Stimulated activated naive CD8-positive, alpha-beta T cell treated with anti-CD3 and anti-CD28 coated beads, Interleukin-15, amount 100 ng/mL, for 72 hours (primary cell): Measurements from ENCODE around the gene CYTH3.

Experiments
- ATAC-seq: fragments of 150-1000 bp; cut with Tn5 transposase; 2 replicates; pipeline ENCODE4 v1.10.0; 2021; ENCODE audit warnings: mild to moderate bottlenecking, moderate library complexity
- DNase-seq, 2 donors: peaks; one replicate each; pipeline ENCODE4 v3.0.0; 2021 to 2022
- H3K27ac Mint-ChIP-seq, 2 donors: one replicate each; pipeline ENCODE4 v1.8.0; 2022; ENCODE audit warnings: mild to moderate bottlenecking in 2 of 2, mixed read lengths in 2 of 2, moderate library complexity in 2 of 2
- H3K27me3 Mint-ChIP-seq: one replicate; pipeline ENCODE4 v1.8.0; 2022; ENCODE audit warnings: mixed read lengths
- H3K4me1 Mint-ChIP-seq: one replicate; pipeline ENCODE4 v1.8.0; 2022; ENCODE audit warnings: mild to moderate bottlenecking, mixed read lengths
- H3K4me3 Mint-ChIP-seq, 2 donors: one replicate each; pipeline ENCODE4 v1.8.0; 2022; ENCODE audit warnings: mild to moderate bottlenecking in 2 of 2, mixed read lengths in 2 of 2, moderate library complexity in 1 of 2
- H3K9me3 Mint-ChIP-seq, 2 donors: one replicate each; pipeline ENCODE4 v1.8.0; 2022; ENCODE audit warnings: mixed read lengths in 2 of 2

CYTH3 gene

DNA sequence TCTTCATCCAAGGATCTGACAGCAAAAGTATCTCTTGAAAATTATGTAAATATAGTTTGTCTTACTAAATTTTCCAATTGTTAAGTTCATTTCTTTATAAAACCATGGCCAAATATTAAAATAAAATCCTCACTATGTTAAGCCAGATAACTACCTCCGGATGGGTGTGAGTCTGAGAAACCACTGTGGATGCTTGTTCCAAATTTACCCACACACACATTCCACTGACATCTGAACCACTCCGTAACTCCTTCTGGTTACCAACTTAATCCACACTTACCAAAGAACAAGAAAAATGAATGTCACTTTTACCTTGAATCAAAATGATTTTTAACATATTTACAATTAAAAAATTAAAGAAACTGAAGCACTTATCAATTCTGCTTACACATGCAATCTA lies 19.7 kb downstream of the CYTH3 start:
- H3K4me1 Mint-ChIP-seq: peaks cover 37% of the 10 kb centered on the region
- DNase-seq: no peak
- ATAC-seq: no peak
- H3K9me3 Mint-ChIP-seq: no peaks in the 10 kb centered on the region
- peaks cover 47% of the 10 kb centered on the region for H3K27me3 Mint-ChIP-seq
- H3K4me3 Mint-ChIP-seq: no peak overlapping the region
- no peak overlapping the region for H3K27ac Mint-ChIP-seq

DNA sequence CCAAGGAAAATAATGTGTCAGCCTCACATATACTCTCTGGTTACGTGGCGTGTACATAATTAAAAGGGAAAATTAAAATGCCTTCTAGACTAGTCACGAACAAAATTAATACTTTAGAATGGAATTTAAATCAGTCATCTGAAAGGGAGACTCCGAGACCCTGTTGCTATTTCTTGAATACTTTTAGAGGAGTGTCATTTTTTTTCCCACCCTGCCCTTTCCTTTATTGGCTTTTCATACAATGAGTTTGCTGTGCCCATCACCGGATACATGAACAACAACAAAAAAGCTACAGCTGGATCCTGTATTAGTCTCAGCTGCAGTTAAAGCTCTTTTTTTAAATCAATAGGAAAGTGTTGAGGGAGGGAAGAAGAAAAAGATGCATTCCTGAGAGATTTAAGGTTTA lies 20.1 kb downstream of the CYTH3 start:
- Mint-ChIP-seq H3K9me3 (no peaks in the 10 kb centered on the region), H3K4me1 (peaks cover 33% of the 10 kb centered on the region), H3K4me3 (no peak overlapping the region), H3K27ac (no peak overlapping the region), H3K27me3 (peaks cover 50% of the 10 kb centered on the region)
- no peak for DNase-seq
- no peak for ATAC-seq

DNA sequence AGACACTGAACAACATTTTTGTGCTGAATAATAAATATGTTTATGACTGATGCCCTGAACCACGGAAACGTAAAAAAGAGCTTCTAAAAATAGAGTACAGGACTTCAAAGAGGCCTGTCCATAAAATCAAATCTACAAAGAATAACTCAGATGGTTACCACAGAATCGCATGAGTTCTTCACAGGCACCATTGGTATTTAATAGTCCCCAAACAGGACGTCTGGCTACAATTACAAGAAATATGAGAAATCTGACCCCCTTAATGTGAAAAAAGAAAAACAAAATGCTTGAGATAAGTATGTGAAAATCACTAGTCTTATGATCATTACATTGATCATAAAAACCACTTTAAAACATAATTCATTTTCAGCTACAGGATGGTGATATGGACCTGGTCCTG lies 20.8 kb downstream of the CYTH3 start:
- H3K9me3 Mint-ChIP-seq: no peaks in the 10 kb centered on the region
- peaks cover 55% of the 10 kb centered on the region for H3K27me3 Mint-ChIP-seq
- DNase-seq (no peak), ATAC-seq (no peak)
- H3K4me3 Mint-ChIP-seq: no peak overlapping the region
- no peak overlapping the region for H3K27ac Mint-ChIP-seq
- peaks cover 26% of the 10 kb centered on the region for H3K4me1 Mint-ChIP-seq

DNA sequence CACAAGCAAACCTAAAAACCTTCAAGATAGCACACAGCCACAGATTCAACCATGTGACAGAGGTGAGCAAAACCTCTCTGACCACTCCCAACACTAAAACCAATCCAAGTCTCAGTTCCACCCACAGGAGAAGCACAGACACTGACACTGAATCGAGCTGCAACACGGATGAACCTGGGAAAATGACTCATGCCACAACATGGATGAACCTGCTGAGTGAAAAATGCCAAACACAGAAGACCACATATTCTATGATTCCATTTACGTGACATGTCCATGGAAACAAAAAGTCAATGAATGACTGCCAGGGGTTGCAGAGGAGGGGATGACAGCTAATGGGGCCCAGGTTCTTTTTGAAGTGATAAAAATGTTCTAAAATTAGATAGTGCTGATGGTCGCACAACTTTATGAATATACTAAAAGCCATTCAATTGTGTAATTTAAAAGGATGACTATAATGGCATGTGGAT lies 22.0 kb downstream of the CYTH3 start:
- Mint-ChIP-seq H3K27me3 (peaks cover 54% of the 10 kb centered on the region), H3K4me3 (peak overlapping the region in 1 of 2 donors; percentile 15), H3K27ac (no peak overlapping the region), H3K9me3 (no peaks in the 10 kb centered on the region), H3K4me1 (peaks cover 14% of the 10 kb centered on the region)
- peak; percentile 10 to 66 for DNase-seq
- peak; percentile 97 for ATAC-seq

DNA sequence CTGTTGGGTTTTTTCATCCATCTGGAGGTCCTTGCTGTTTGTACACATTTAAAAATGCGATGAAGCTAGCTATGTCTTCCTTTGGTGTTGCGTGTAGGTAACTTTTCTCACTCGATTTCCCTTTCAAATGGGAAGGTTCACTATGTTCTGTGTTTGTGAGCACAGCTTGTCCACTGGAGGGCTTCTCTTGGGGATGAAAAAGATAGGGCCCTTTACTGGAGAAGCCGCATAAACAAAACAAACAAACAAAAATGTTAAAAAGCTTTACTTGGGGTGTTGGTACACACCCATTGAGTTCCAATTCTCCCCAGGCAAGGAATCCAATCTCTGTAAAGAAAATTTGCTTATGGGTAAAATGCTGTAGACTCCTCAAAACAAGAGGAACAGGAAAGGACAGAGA lies 23.4 kb downstream of the CYTH3 start:
- H3K27ac Mint-ChIP-seq: no peak overlapping the region
- no peaks in the 10 kb centered on the region for H3K9me3 Mint-ChIP-seq

DNA sequence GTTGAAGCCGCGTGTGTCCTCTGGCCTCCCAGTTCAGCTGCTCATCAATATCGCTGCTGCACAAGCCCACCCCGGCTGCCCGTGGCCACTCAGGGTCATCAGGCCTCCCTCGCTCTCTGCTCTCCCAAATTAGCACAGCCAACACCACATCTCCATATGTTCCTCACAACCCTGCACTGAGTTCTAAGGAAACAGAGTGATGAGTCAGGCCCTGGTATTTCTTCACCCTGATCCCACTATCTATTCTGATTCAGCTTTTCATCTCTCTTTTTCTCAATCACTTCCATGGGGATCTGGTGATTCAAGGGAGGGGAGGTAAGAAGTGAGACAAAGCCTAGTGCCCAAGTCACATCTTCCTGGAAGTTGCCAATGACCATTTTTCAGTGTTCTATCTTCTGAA lies 23.8 kb downstream of the CYTH3 start:
- H3K27me3 Mint-ChIP-seq: peaks cover 45% of the 10 kb centered on the region
- H3K4me1 Mint-ChIP-seq: peaks cover 10% of the 10 kb centered on the region
- no peak for ATAC-seq
- no peak for DNase-seq
- no peak overlapping the region for H3K27ac Mint-ChIP-seq
- H3K4me3 Mint-ChIP-seq: no peak overlapping the region
- no peaks in the 10 kb centered on the region for H3K9me3 Mint-ChIP-seq

More for the DNA sequence above, 23.4 kb downstream of the CYTH3 start:
- ATAC-seq: no peak
- no peak for DNase-seq
- peaks cover 45% of the 10 kb centered on the region for H3K27me3 Mint-ChIP-seq
- peaks cover 10% of the 10 kb centered on the region for H3K4me1 Mint-ChIP-seq
- no peak overlapping the region for H3K4me3 Mint-ChIP-seq

DNA sequence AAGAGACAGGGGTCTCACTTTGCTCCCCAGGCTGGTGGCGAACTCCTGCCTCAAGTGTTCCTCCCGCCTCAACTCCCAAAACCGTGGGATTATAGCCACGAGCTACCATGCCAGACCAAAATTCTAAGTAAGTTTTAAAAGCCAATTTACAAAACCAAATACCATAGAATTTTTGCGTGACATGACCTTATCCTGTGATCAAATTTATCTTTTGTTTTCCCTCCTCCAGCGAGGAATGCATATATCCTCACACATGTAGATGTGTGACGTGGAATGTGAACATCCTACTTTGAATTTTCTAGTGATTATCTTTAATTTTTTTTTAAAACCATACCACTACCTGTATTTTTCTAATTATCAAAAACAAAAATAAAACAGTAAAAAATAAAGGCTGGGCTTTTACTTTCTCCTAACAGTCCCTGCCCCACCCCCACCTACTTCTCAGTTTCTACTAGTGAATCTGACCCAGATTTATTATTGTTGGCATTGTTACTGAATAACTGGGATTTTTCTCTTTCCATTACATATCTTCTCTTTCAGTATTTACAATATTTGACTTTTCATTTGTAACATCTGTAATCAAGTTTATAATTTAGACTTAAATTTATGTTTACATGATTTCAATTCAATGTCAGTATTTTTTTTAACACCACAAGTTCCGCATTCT lies 26.0 kb downstream of the CYTH3 start:
- Mint-ChIP-seq H3K9me3 (no peaks in the 10 kb centered on the region), H3K27me3 (peaks cover 32% of the 10 kb centered on the region), H3K4me3 (no peak overlapping the region), H3K27ac (no peak overlapping the region), H3K4me1 (peaks cover 10% of the 10 kb centered on the region)
- no peak for ATAC-seq
- DNase-seq: no peak

DNA sequence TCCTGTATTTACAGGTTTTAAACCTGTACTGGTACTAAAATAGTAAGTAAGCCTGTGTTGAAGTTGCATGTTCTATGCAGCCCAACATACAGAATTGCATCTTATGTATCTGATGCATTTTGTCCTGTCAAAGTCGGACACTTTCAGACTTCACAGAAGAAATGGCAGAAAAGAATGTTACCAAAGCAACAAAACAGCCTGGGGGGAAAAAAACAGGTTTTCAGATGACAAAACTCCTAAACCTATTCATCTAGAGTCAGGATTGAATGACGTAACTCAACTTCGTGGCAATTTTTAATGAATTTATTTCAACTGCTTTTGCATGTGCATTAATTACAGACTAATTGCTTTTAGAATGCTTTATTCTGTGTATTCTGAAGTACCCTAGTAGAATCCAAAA lies 28.4 kb downstream of the CYTH3 start:
- ATAC-seq (no peak), DNase-seq (no peak)
- peaks cover 18% of the 10 kb centered on the region for H3K27me3 Mint-ChIP-seq
- no peaks in the 10 kb centered on the region for H3K4me1 Mint-ChIP-seq
- no peaks in the 10 kb centered on the region for H3K9me3 Mint-ChIP-seq
- no peak overlapping the region for H3K27ac Mint-ChIP-seq
- H3K4me3 Mint-ChIP-seq: no peak overlapping the region

DNA sequence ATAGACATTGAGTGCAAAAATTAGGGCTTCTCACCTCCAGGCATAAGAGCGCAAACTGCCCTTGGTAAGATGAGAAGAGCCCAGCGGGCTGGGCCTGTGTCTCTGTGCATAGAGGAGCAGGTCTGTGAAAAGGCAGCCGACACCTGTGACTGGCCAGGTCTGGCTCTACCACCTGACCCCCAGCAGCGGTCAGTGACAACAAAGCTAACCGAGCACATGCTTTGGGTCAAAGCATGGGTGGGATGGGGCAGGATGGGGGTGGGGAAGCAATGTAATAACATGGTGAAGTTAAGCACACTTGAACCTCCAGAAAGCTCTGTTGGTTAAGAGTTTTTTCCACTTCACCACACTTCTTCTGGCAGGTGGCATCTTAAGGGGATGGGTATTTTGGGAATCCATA lies 29.3 kb downstream of the CYTH3 start:
- H3K4me3 Mint-ChIP-seq: no peak overlapping the region

DNA sequence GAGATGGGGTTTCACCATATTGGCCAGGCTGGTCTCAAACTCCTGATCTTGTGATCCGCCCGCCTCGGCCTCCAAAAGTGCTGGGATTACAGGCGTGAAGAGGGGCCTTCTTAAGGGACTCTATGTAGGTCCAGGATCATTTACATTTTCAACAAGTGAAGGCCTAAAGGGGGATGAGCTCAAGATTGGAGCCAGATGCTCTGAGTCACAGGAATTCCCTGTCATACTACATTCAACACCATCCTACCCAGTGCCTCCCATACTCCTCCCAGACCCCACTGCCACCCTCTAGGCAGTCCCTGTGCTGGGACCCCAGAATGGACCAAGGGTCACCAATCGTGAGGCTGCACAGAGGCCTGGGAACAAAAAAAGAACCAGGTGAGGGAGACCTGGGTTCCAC lies 29.9 kb downstream of the CYTH3 start:
- ATAC-seq: no peak
- Mint-ChIP-seq H3K4me1 (no peaks in the 10 kb centered on the region), H3K27ac (no peak overlapping the region), H3K4me3 (no peak overlapping the region), H3K9me3 (no peaks in the 10 kb centered on the region), H3K27me3 (peaks cover 7% of the 10 kb centered on the region)
- no peak for DNase-seq

More for the DNA sequence above, 29.3 kb downstream of the CYTH3 start:
- Mint-ChIP-seq H3K4me1 (no peaks in the 10 kb centered on the region), H3K9me3 (no peaks in the 10 kb centered on the region), H3K27ac (no peak overlapping the region), H3K27me3 (peaks cover 9% of the 10 kb centered on the region)
- no peak for ATAC-seq
- no peak for DNase-seq

DNA sequence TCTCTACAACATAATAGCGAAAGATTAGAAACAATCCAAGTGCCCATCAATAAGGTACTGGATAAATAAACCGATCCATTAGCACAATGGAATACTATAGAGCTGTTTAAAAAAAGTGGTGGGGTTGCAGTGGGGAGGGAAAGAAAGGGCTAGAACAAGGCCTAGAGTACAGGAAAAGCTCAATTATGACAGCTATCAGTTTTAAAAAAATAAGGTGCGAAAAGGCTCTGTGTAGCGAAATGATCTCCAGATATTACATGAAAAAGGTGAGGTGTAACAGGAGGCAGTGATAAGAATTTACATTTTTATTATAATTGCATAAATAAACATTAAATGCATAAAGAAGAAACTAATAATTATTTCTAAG lies 30.8 kb downstream of the CYTH3 start:
- DNase-seq: no peak
- Mint-ChIP-seq H3K4me1 (no peaks in the 10 kb centered on the region), H3K27me3 (no peaks in the 10 kb centered on the region), H3K4me3 (no peak overlapping the region), H3K27ac (no peak overlapping the region), H3K9me3 (no peaks in the 10 kb centered on the region)
- ATAC-seq: no peak

DNA sequence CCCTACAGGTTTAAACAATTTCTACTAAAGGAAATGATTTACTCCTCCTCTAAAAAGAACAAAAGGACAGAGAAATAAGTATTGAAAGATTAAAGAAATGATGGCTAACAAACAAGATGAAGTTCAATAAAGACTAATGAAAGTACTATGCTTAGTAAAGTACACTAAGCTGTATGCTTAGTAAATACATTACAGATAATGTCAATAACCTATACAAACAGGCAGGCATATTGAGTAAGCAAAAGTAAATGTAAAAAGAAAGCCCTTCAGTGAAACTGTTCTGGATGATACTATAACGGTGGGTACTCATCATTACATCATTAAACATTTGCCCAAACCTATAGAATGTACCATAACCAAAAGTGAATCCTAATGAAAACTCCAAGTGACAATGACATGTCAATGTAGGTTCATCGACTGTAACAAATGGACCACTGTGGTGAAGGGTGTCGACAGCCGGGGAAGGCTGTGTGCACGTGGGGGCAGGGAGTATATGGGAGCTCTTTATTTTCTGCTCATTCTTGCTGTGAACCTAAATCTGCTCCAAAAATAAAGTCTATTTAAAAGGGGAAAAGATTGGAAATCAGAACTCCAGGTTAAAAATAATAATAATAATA lies 34.0 kb downstream of the CYTH3 start:
- no peak for DNase-seq
- no peaks in the 10 kb centered on the region for H3K9me3 Mint-ChIP-seq
- peaks cover 13% of the 10 kb centered on the region for H3K4me1 Mint-ChIP-seq
- ATAC-seq: no peak
- no peaks in the 10 kb centered on the region for H3K27me3 Mint-ChIP-seq
- no peak overlapping the region for H3K27ac Mint-ChIP-seq
- H3K4me3 Mint-ChIP-seq: no peak overlapping the region

DNA sequence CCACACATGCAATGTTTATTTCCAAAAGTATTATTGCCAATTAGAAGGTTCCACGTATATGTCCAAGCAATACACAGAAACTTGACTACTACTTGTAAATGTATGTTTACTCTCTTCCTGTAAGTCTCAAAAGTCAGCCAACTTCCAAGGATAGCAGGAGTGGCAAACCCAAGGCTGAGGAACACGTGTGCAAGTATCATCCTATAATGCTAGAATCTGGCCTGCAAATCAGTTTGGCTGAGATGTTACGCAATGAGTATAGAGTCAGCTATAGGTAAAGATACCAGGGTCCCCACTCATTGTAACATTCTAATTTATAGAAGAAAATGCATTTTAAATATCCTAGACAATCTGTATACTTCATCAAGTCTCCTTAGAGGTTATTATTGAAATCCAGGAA lies 34.7 kb downstream of the CYTH3 start:
- Mint-ChIP-seq H3K27me3 (no peaks in the 10 kb centered on the region), H3K4me3 (no peak overlapping the region), H3K4me1 (peaks cover 18% of the 10 kb centered on the region), H3K9me3 (no peaks in the 10 kb centered on the region), H3K27ac (no peak overlapping the region)
- DNase-seq (no peak), ATAC-seq (no peak)

DNA sequence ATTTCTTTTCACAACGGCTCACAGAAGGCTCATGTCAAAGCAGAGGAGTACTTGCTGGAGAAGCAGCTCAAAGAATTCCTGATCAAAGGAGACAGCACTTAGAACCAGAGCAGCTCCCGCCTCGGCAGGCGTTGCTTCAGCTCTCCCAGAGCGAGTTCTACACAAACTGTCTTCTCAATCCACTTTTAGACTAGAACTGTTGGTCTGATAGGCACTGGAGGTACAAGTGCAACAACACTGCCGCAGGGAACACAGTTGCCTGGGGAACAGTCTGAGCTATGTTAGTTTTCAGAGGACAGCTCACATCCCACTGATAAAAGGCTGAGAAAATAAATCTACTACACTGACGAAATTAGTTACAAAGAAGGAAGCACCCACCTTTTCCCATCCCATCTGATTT lies 35.4 kb downstream of the CYTH3 start:
- Mint-ChIP-seq H3K9me3 (no peaks in the 10 kb centered on the region), H3K4me1 (peaks cover 25% of the 10 kb centered on the region), H3K27me3 (peaks cover 7% of the 10 kb centered on the region), H3K27ac (no peak overlapping the region), H3K4me3 (no peak overlapping the region)
- DNase-seq (no peak), ATAC-seq (no peak)

DNA sequence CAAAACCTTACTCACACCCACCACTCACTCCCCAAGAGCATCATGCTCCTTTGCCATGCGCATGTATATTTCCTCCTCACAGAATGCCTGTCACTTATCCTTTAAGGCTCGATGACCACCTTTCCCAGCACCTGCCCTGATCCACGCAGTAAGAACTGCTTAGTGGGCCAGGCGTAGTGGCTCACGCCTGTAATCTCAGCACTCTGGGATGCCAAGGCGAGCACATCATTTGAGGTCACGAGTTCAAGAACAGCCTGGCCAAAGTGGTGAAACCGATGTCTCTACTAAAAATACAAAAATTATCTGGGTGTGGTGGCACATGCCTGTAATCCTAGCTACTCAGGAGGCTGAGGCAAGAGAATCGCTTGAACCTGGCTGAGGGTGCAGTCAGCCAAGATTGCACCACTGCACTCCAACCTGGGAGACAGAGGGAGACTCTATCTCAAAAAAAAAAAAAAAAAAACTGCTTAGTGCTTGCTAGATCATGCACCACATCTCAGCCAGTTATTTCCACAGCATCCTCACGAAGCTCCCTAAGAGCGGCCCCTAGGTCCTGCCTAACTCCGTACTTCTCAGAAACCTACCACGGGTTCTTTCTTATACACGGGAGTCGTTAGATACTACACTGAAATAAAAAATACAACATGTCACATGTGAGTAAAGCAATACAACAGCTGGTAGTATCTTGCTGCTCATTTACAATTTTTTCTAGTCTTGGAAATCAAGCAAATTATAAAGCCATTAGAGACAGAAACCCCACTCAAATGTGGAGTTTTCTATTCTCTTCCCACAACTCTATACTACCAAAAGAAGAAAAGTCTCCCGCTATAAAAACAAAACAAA lies 37.2 kb downstream of the CYTH3 start:
- no peak for ATAC-seq

DNA sequence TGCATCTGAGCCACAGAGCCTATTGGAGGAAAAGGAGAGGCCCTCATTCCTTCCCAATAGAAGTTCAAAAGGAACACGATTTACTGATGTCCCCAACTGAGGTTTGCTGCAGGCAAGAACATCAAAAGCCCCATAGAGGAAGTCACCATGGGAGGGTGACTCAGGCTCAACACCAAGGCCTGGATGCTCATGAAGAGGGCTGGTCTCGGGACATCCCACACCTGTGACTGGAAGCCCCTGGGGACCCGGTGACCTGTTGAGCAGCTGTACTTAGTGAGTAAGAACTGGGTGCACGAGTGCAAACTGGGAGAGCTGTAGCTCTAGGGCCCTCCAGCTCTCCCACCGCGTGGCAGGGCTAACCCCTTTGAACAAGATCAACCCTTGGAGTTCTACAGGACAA lies 38.0 kb downstream of the CYTH3 start:
- H3K27ac Mint-ChIP-seq: no peak overlapping the region
- peaks cover 28% of the 10 kb centered on the region for H3K4me1 Mint-ChIP-seq
- peaks cover 11% of the 10 kb centered on the region for H3K27me3 Mint-ChIP-seq
- H3K4me3 Mint-ChIP-seq: no peak overlapping the region
- H3K9me3 Mint-ChIP-seq: no peaks in the 10 kb centered on the region
- ATAC-seq (peak; percentile 52), DNase-seq (no peak)

More for the DNA sequence above, 37.2 kb downstream of the CYTH3 start:
- Mint-ChIP-seq H3K4me3 (no peak overlapping the region), H3K27ac (no peak overlapping the region), H3K4me1 (peaks cover 28% of the 10 kb centered on the region), H3K27me3 (peaks cover 11% of the 10 kb centered on the region), H3K9me3 (no peaks in the 10 kb centered on the region)
- DNase-seq: no peak
